Measurements from ENCODE around the gene SLC12A7. TPM values are rescaled to one million over a fixed set of nuclear protein-coding genes. Genes with fewer than 3 reads are reported as not detected.

SLC12A7 gene
- total RNA-seq, 6 experiments from 2014 or later, result 38.9 to 65.2 (median 53.3) TPM

DNA sequence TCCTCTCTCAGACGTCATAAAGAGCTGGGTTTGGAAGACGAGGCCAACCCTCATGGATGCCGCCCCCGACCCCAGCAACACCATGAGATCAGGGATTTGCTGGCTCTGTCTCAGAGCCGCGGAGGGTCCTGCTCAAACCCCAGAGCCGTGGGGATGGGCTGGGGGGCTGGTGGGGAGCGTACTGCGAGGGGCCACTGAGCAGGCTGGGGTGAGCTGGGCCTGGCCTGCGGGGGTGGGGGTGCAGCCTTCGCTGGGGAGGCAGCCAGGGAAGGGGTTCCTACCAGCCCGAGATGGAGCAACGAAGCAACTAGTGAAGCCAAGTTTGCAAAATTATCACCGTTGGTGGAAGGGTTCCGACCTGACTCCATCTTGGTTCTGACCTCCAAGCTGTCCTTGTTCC, 5.1 kb upstream of the SLC12A7 start:
- intact Hi-C loops (cut with DNase I), result no loop called here
- no peak for DNase-seq
- Histone ChIP-seq H3K36me3 (no peaks in the 10 kb centered on the region), H3K9me3 (no peaks in the 10 kb centered on the region), H3K4me3 (no peak overlapping the region), H3K4me1 (peaks cover 0 to 20% (median 4%) of the 10 kb centered on the region in 4 donors), H3K27me3 (no peaks in the 10 kb centered on the region), H3K27ac (no peak overlapping the region)
- WGBS (ENCODE audit: insufficient coverage, low coverage, low lambda C conversion rate, missing lambda C conversion rate), result 67% methylated on average over 1 of the region's 15 CpGs
- no peak for TF ChIP-seq POLR2A (IDR thresholded peaks at IDR 0.05)
- TF ChIP-seq, protein P1, sequence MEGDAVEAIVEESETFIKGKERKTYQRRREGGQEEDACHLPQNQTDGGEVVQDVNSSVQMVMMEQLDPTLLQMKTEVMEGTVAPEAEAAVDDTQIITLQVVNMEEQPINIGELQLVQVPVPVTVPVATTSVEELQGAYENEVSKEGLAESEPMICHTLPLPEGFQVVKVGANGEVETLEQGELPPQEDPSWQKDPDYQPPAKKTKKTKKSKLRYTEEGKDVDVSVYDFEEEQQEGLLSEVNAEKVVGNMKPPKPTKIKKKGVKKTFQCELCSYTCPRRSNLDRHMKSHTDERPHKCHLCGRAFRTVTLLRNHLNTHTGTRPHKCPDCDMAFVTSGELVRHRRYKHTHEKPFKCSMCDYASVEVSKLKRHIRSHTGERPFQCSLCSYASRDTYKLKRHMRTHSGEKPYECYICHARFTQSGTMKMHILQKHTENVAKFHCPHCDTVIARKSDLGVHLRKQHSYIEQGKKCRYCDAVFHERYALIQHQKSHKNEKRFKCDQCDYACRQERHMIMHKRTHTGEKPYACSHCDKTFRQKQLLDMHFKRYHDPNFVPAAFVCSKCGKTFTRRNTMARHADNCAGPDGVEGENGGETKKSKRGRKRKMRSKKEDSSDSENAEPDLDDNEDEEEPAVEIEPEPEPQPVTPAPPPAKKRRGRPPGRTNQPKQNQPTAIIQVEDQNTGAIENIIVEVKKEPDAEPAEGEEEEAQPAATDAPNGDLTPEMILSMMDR (IDR thresholded peaks at IDR 0.05), result no peak
- ATAC-seq, result no peak

DNA sequence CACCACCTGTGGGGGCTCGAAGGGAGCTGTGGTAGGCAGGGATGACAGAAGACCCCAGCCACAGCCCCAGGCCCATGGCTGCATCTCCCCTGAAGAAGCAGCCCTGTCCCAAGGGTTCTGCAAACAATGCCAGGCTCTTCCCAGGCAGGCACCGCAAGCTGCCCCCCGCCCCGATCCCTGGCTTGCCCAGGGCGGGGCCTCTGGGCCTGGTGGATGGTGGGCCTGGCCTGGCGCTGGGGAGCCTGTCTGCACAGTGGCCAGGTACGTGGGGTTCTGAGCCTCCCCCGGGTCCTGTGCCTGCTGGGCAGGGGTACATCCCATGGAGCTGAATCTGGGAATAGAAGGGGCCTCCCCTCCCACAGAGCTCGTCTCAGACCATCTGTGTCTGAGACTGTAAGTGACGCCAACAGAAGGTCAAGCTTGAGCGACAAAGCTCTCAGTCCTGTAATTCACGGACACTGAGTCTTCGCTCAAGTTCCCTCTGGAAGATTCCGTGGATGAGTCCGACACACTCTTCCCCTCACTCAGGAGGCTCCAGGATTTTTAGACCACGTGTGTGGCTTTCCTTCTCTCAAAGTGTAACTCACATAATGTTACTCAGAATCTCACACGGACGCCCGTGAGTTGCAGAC, 4.4 kb upstream of the SLC12A7 start:
- peaks cover 0 to 20% (median 4%) of the 10 kb centered on the region in 4 donors for H3K4me1 ChIP-seq
- intact Hi-C loops (cut with DNase I), result no loop called here
- ATAC-seq (no peak), DNase-seq (no peak)
- H3K9me3 ChIP-seq, result no peaks in the 10 kb centered on the region
- no peaks in the 10 kb centered on the region for H3K36me3 ChIP-seq
- 83% methylated on average over 6 of the region's 19 CpGs for WGBS (ENCODE audit: insufficient coverage, low coverage, low lambda C conversion rate, missing lambda C conversion rate)
- no peak overlapping the region for H3K27ac ChIP-seq
- H3K27me3 ChIP-seq, result no peaks in the 10 kb centered on the region
- TF ChIP-seq POLR2A (IDR thresholded peaks at IDR 0.05), result no peak
- TF ChIP-seq, protein P1 (IDR thresholded peaks at IDR 0.05), result no peak
- no peak overlapping the region for H3K4me3 ChIP-seq

DNA sequence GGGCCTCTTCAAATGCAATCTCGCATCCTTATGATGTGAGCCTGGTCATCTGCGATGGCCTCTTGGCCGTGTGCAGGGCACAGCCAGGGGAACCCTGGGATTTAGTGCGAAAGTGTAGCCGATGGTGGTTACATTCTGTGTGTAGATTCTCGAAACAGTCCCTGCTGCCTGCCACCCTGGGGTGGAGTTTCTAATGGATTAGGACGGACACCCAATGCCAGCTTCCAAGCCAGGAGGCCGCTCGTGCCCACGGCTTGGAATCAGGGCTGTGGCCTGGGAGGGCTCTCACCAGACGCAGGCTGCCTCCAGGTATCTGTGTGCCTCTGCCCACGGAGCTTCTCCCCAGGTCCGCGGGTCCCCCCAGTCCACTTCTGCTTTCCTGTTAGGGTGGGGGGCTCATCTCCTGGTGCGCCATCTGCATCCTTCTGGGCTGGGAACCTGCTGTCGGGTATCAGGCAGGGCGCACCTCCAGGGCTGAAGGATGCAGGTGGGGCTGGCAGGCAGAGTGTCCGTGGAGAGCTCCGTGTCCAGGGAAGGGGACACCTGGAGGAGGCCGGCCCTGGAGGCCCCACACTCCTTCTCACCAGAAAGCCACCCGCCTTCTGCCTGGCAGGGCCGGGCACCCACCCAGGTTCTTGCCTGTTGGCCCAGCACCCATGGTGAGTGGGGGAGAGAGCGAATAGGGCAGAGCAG, 3.4 kb upstream of the SLC12A7 start:
- Histone ChIP-seq H3K4me3 (no peak overlapping the region), H3K36me3 (no peaks in the 10 kb centered on the region), H3K27me3 (no peaks in the 10 kb centered on the region), H3K4me1 (peaks cover 0 to 20% (median 7%) of the 10 kb centered on the region in 4 donors), H3K27ac (no peak overlapping the region), H3K9me3 (no peaks in the 10 kb centered on the region)
- intact Hi-C loops (cut with DNase I), result no loop called here
- ATAC-seq (no peak), DNase-seq (no peak)
- 100% methylated on average over 1 of the region's 23 CpGs for WGBS (ENCODE audit: insufficient coverage, low coverage, low lambda C conversion rate, missing lambda C conversion rate)
- TF ChIP-seq POLR2A (IDR thresholded peaks at IDR 0.05), result no peak
- TF ChIP-seq, protein P1 (IDR thresholded peaks at IDR 0.05), result no peak

DNA sequence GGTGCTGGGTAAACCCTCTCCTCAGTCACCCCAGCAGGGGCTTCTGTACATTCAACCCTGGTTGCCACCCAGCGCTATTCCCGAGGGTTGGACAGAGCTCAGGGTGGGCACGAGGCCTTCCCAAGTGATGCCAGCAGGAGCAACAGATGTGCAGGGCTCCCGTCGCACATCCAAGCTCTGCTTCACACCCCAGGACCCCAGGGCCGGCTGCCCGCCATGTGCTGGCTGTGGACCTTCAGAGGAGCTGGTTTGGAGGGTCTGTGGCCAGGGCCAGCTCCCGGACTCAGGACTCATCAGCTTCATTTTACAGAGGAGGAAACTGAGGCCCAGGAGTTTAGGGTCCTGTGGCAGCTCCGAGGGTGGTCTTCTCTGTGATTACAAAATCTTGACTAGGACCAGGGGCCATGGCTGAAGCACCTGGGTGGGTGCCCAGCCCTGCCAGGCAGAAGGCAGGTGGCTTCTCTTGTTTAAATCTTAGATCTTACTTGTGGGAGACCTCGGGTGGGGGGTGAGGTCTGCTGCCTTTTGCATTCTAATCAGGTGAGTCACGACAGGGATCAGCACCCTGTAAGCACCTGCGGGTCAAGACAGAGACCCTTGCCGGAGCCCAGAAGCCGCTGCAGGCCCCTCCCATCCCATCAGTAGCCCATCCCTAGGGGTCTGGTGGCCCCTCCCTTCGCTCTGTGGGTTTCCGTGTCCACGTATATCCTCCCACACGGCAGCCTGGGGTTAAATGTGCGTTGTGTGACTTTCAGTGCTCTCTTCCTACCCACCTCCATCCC, 2.1 kb upstream of the SLC12A7 start:
- 87% methylated on average over 6 of the region's 19 CpGs for WGBS (ENCODE audit: insufficient coverage, low coverage, low lambda C conversion rate, missing lambda C conversion rate)
- DNase-seq, result no peak
- Histone ChIP-seq H3K36me3 (no peaks in the 10 kb centered on the region), H3K27ac (no peak overlapping the region), H3K4me3 (no peak overlapping the region), H3K27me3 (no peaks in the 10 kb centered on the region), H3K4me1 (peaks cover 0 to 19% (median 9%) of the 10 kb centered on the region in 4 donors), H3K9me3 (no peaks in the 10 kb centered on the region)
- intact Hi-C loops (cut with DNase I), result no loop called here
- TF ChIP-seq, protein P1 (IDR thresholded peaks at IDR 0.05), result no peak
- TF ChIP-seq POLR2A (IDR thresholded peaks at IDR 0.05), result no peak
- no peak for ATAC-seq

Data from right lobe of liver (tissue), 6 donors.